Neural crest cell (in vitro differentiated cells): ENCODE measurements around the gene GINS2. TPM values are rescaled to one million over a fixed set of nuclear protein-coding genes. Genes with fewer than 3 reads are reported as not detected.

Experiments
- DNase-seq: peaks from one replicate; pipeline ENCODE4 v3.0.0; 2021; ENCODE audit warnings: low read depth, mixed read lengths, low spot score
- H3K27ac Mint-ChIP-seq: one replicate; pipeline ENCODE4 v1.8.0; 2021; ENCODE audit warnings: mild to moderate bottlenecking, mixed read lengths; ENCODE audit not compliant: unreplicated experiment
- H3K27me3 Mint-ChIP-seq: 2 replicates; pipeline ENCODE4 v1.8.0; 2021; ENCODE audit warnings: low read depth, mild to moderate bottlenecking, mixed read lengths
- H3K36me3 Mint-ChIP-seq: 2 replicates; pipeline ENCODE4 v1.8.0; 2021; ENCODE audit warnings: low read depth, mild to moderate bottlenecking, mixed read lengths
- H3K4me1 Mint-ChIP-seq: 2 replicates; pipeline ENCODE4 v1.8.0; 2021; ENCODE audit warnings: mixed read lengths
- H3K4me3 Mint-ChIP-seq: one replicate; pipeline ENCODE4 v1.8.0; 2021; ENCODE audit warnings: mild to moderate bottlenecking, mixed read lengths
- H3K9me3 Mint-ChIP-seq: 2 replicates; pipeline ENCODE4 v1.8.0; 2021; ENCODE audit warnings: mixed read lengths
- total RNA-seq: library from RNA; stranded (reverse); gene quantifications from 2 replicates; pipeline ENCODE4 v1.2.1, GENCODE V29; 2021
- TF ChIP-seq, protein P1 (sequence below): fragments of 200-600 bp; sonication (generic); conservative IDR thresholded peaks from 2 replicates; pipeline ENCODE4 v1.5.0; 2021; ENCODE audit warnings: antibody characterized with exemption, mild to moderate bottlenecking

GINS2 gene
- total RNA-seq, 1 donor from 2014 or later = 82.2 TPM

DNA sequence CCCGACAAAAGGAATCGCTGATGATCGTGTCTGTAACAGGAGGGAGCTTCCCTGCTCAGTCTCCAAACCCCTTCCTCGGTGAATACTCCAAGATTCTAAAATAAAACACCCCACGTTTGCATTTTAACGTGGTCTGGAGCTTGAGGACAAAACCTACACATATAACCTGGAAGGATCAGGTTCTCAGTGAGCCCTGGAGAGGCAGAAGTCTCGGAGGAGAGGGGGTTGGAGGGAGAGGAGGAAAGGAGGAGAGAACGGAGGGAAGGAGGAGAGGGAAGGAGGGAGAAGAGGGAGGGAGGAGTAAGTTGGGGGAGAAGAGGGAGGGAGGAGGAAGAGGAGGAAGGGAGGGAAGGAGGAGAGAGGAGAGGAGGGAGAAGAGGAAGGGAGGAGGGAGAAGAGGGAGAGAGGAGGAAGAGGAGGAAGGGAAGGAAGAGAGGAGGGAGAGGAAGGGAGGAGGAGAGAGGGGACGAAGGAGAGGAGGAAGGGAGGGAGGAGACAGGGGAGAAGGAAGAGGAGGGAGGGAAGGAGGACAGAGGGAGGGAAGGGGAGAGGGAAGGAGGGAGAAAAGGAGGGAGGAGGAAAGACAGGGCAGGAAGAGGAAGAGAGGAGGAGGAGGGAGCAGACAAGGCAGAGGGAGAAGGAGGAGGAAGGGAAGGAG, 27.4 kb upstream of the GINS2 start:
- Mint-ChIP-seq H3K27me3 (peaks cover 13% of the 10 kb centered on the region), H3K36me3 (peaks cover 3% of the 10 kb centered on the region), H3K27ac (peak overlapping the region; percentile 86), H3K9me3 (peaks cover 3% of the 10 kb centered on the region), H3K4me3 (peak overlapping the region; percentile 14), H3K4me1 (peaks cover 39% of the 10 kb centered on the region)
- no peak for DNase-seq
- TF ChIP-seq, protein P1, sequence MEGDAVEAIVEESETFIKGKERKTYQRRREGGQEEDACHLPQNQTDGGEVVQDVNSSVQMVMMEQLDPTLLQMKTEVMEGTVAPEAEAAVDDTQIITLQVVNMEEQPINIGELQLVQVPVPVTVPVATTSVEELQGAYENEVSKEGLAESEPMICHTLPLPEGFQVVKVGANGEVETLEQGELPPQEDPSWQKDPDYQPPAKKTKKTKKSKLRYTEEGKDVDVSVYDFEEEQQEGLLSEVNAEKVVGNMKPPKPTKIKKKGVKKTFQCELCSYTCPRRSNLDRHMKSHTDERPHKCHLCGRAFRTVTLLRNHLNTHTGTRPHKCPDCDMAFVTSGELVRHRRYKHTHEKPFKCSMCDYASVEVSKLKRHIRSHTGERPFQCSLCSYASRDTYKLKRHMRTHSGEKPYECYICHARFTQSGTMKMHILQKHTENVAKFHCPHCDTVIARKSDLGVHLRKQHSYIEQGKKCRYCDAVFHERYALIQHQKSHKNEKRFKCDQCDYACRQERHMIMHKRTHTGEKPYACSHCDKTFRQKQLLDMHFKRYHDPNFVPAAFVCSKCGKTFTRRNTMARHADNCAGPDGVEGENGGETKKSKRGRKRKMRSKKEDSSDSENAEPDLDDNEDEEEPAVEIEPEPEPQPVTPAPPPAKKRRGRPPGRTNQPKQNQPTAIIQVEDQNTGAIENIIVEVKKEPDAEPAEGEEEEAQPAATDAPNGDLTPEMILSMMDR = no peak

DNA sequence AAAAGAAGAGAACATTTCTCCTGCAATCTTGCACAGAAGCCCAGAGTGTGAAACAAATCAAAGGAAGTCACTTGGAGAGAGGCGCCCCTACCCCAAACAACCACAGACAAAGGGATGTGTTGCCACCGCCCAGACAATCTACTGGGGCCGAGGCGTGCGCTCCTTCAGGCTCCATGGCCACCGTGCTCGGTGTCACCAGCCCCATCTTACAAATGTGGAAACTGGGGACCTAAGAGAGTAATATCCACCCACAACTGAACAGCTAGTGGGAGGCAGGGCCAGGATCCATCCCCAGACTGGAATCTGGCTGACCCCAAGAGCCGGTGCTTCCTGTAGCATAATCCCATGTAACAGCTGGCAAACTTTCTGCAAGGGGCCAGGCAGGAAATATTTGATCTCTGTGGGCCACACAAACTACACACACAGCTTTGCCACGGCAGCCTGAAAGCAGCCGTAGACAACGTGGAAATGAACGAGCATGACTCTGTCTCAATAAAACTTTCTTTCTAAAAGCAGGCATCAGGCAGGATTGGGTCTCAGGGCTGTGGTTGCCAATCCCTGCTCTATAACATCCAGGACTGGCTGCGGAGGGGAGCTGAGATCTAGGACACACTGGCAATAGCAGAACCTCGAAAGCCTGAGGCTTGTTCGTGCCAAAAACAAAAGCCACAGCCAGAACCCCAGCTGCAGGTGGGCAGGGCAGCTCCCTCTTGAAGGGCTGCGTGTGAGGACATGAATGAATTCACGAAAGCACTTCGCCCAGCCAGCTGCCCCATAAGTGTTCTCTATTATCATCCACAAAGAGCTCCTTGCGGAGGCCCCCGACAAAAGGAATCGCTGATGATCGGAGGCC, 26.6 kb upstream of the GINS2 start:
- H3K27ac Mint-ChIP-seq = peak overlapping the region; percentile 86
- no peak for DNase-seq
- peaks cover 3% of the 10 kb centered on the region for H3K36me3 Mint-ChIP-seq
- peaks cover 3% of the 10 kb centered on the region for H3K9me3 Mint-ChIP-seq
- H3K27me3 Mint-ChIP-seq = peaks cover 13% of the 10 kb centered on the region
- peak overlapping the region; percentile 14 for H3K4me3 Mint-ChIP-seq
- peaks cover 44% of the 10 kb centered on the region for H3K4me1 Mint-ChIP-seq
- TF ChIP-seq, protein P1 = no peak

DNA sequence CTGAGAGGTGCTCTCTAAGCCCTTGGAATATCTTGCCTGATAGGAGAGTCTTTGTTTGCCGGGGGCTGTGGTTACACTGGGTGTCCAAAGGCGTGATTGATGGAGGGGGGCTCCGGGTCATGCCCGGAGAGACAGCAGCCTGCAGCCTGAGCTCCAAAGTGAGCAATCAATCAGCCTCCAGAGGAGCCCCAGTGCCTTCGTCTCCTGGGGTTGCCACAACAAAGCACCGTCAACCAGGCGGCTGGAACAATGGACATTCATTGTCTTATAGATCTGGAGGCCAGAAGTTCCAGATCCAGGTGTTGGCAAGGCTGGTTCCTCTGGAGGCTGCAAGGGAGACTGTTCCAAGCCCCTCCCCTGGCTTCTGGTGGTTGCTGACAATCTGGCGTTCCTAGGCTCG, 24.0 kb upstream of the GINS2 start:
- Mint-ChIP-seq H3K36me3 (peaks cover 3% of the 10 kb centered on the region), H3K4me1 (peaks cover 42% of the 10 kb centered on the region), H3K4me3 (no peak overlapping the region), H3K27ac (no peak overlapping the region), H3K27me3 (peaks cover 12% of the 10 kb centered on the region), H3K9me3 (peaks cover 3% of the 10 kb centered on the region)
- DNase-seq = no peak
- TF ChIP-seq, protein P1 = no peak

DNA sequence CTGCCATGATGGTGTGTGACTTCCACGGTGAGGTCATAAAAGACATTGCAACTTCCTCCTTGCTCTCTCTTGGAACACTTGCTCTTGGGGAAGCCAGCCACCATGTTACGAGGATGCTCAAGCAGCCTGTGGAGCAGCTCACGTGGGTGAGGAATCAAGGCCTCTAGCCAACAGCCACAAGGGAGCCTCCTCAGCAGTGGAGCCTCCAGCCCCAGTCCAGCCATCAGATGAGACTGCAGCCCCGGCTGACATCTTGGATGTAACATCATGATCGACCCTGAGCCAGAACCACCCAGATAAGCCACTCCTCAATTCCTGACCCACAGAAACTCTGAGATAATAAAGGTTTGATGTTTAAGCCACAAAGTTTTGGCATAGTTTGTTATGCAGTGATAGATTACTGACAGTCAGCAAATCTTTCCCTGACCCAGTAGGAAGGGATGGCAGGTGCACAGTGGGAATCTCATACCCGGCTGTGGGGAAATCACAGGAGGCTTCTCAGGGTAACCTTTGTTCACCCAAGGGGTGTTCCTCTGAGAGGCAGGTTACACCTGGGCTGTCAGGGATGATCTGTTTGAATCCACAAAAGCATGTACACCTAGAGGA, 23.3 kb upstream of the GINS2 start:
- peaks cover 3% of the 10 kb centered on the region for H3K36me3 Mint-ChIP-seq

DNA sequence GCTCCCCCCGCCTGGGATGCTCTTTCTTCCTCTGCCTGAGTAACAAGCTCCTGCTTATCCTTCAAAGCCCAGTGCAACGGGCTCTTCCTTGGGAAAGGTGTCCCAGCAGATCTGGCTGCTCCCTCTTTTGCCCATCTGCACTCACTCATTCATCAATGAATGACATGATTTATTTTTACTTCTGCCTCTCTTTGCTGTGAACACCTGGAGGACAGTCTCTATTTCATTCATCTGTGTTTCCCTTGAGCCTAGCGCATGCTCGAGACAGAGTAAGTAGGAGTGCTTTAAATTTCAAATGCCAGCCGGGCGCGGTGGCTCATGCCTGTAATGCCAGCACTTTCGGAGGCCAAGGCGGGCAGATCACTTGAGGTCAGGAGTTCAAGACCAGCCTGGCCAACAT, 22.0 kb upstream of the GINS2 start:
- peaks cover 29% of the 10 kb centered on the region for H3K4me1 Mint-ChIP-seq
- H3K27me3 Mint-ChIP-seq = peaks cover 7% of the 10 kb centered on the region
- H3K4me3 Mint-ChIP-seq = no peak overlapping the region
- no peak for DNase-seq
- H3K36me3 Mint-ChIP-seq = peaks cover 3% of the 10 kb centered on the region
- H3K27ac Mint-ChIP-seq = no peak overlapping the region
- peaks cover 3% of the 10 kb centered on the region for H3K9me3 Mint-ChIP-seq
- TF ChIP-seq, protein P1 = no peak

More for the DNA sequence above, 23.3 kb upstream of the GINS2 start:
- Mint-ChIP-seq H3K27me3 (peaks cover 11% of the 10 kb centered on the region), H3K4me3 (no peak overlapping the region), H3K4me1 (peaks cover 38% of the 10 kb centered on the region), H3K9me3 (peaks cover 3% of the 10 kb centered on the region), H3K27ac (no peak overlapping the region)
- TF ChIP-seq, protein P1 = no peak
- no peak for DNase-seq
